Endothelial cell (in vitro differentiated cells): ENCODE data around the gene SPATA24. TPM values are rescaled to one million over a fixed set of nuclear protein-coding genes. Genes with fewer than 3 reads are reported as not detected.

ENCODE experiments used
- DNase-seq: peaks from one replicate; pipeline ENCODE4 v3.0.0; 2021; ENCODE audit warnings: low spot score
- H3K27ac Mint-ChIP-seq: one replicate; pipeline ENCODE4 v1.8.0; 2021; ENCODE audit warnings: mixed read lengths, inconsistent platforms; ENCODE audit not compliant: unreplicated experiment
- H3K27me3 Mint-ChIP-seq: one replicate; pipeline ENCODE4 v1.8.0; 2021; ENCODE audit warnings: mild to moderate bottlenecking, moderate library complexity, mixed read lengths, inconsistent platforms; ENCODE audit not compliant: unreplicated experiment
- H3K36me3 Mint-ChIP-seq: one replicate; pipeline ENCODE4 v1.8.0; 2021; ENCODE audit warnings: mild to moderate bottlenecking, low read depth, mixed read lengths, inconsistent platforms; ENCODE audit not compliant: unreplicated experiment
- H3K4me1 Mint-ChIP-seq: one replicate; pipeline ENCODE4 v1.8.0; 2021; ENCODE audit warnings: mild to moderate bottlenecking, mixed read lengths, inconsistent platforms; ENCODE audit not compliant: unreplicated experiment
- H3K4me3 Mint-ChIP-seq: one replicate; pipeline ENCODE4 v1.8.0; 2021; ENCODE audit warnings: mild to moderate bottlenecking, mixed read lengths, inconsistent platforms; ENCODE audit not compliant: unreplicated experiment
- H3K9me3 Mint-ChIP-seq: one replicate; pipeline ENCODE4 v1.8.0; 2021; ENCODE audit warnings: mixed read lengths, inconsistent platforms; ENCODE audit not compliant: unreplicated experiment
- CTCF ChIP-seq: fragments of 200-600 bp; sonication (generic); IDR thresholded peaks from one replicate; pipeline ENCODE4 v1.5.0; 2021; ENCODE audit warnings: antibody characterized with exemption; ENCODE audit not compliant: unreplicated experiment
- total RNA-seq: library from RNA; stranded (reverse); fragmentation: NEBNext Ultra II Directional; extraction: Animal tissue kit (Norgen Biotek cat#: 25700); gene quantifications from one replicate; pipeline ENCODE4 v1.2.1, GENCODE V29; 2021; ENCODE audit not compliant: unreplicated experiment

SPATA24 gene
- total RNA-seq, 1 donor from 2014 or later, result 7.6 TPM

GRCh38 chr5:139435676-139436075, 31.8 kb upstream of the SPATA24 start:
- peaks cover 19% of the 10 kb centered on the region for H3K4me1 Mint-ChIP-seq
- H3K4me3 Mint-ChIP-seq, result no peak overlapping the region
- peaks cover 32% of the 10 kb centered on the region for H3K36me3 Mint-ChIP-seq
- no peaks in the 10 kb centered on the region for H3K9me3 Mint-ChIP-seq
- no peak for TF ChIP-seq CTCF
- peak overlapping the region; percentile 24 for H3K27ac Mint-ChIP-seq
- H3K27me3 Mint-ChIP-seq, result peaks cover 6% of the 10 kb centered on the region
- no peak for DNase-seq

GRCh38 chr5:139431706-139432105, 27.8 kb upstream of the SPATA24 start:
- Mint-ChIP-seq H3K27ac (no peak overlapping the region), H3K27me3 (no peaks in the 10 kb centered on the region), H3K9me3 (no peaks in the 10 kb centered on the region), H3K4me3 (no peak overlapping the region), H3K36me3 (peaks cover 29% of the 10 kb centered on the region), H3K4me1 (no peaks in the 10 kb centered on the region)
- DNase-seq, result no peak
- no peak for TF ChIP-seq CTCF

- H3K36me3 Mint-ChIP-seq, result peaks cover 28% of the 10 kb centered on the region
- peaks cover 11% of the 10 kb centered on the region for H3K4me1 Mint-ChIP-seq
Measured at GRCh38 chr5:139430015-139430414, 26.1 kb upstream of the SPATA24 start.

GRCh38 chr5:139426203-139426885, 22.5 kb upstream of the SPATA24 start:
- Mint-ChIP-seq H3K27me3 (no peaks in the 10 kb centered on the region), H3K27ac (peak overlapping the region; percentile 59), H3K4me1 (peaks cover 35% of the 10 kb centered on the region), H3K9me3 (no peaks in the 10 kb centered on the region), H3K36me3 (peaks cover 28% of the 10 kb centered on the region), H3K4me3 (no peak overlapping the region)
- no peak for DNase-seq
- TF ChIP-seq CTCF, result no peak

More at GRCh38 chr5:139430015-139430414, 26.1 kb upstream of the SPATA24 start:
- Mint-ChIP-seq H3K4me3 (no peak overlapping the region), H3K9me3 (no peaks in the 10 kb centered on the region), H3K27ac (no peak overlapping the region), H3K27me3 (no peaks in the 10 kb centered on the region)
- no peak for TF ChIP-seq CTCF
- DNase-seq, result no peak

GRCh38 chr5:139425497-139425896, 21.6 kb upstream of the SPATA24 start:
- Mint-ChIP-seq H3K27me3 (no peaks in the 10 kb centered on the region), H3K4me1 (peaks cover 35% of the 10 kb centered on the region), H3K36me3 (peaks cover 23% of the 10 kb centered on the region), H3K27ac (peak overlapping the region; percentile 59), H3K9me3 (no peaks in the 10 kb centered on the region), H3K4me3 (no peak overlapping the region)
- no peak for TF ChIP-seq CTCF
- no peak for DNase-seq
